ENCODE data around the gene CSGALNACT2. TPM values are rescaled to one million over a fixed set of nuclear protein-coding genes. Genes with fewer than 3 reads are reported as not detected.

The CSGALNACT2 gene
- total RNA-seq, 2 experiments from 2014 or later = 15.3 to 15.5 TPM

DNA sequence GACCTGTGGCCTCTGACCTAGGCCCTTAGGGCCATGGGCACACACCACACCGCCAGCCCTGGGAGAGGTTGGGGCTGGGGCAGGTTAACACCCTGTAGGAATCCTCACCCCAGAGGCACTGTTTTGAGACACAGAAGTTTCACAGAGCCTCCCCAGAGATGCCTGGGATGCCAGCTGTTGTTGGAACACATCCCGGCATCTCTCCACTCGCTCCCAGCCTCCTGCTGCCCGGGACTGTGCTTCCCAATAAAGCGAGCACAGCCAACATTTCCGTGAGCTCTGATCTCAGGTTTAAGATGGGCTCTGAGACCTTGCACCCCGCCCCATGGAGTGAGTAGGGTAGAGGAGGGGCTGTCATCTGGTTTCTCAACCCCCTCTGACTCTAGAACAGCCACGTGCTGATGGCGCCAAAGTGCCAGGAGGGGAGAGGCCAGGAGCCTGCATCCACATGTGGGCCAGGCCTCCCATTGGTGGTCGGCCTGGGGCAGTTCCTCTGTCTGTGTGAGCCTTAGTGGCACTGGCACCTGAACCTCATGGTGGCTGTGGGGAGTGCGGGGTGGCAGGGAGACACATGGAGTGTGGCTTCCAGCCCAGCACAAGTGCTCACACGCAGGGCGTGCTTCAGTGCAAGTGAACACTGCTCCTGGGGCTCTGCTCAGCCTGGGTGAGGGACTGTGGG lies 73.9 kb downstream of the CSGALNACT2 start:
- DNase-seq (no peak), ATAC-seq (no peak)
- Mint-ChIP-seq H3K36me3 (ENCODE audit: low read depth) (no peaks in the 10 kb centered on the region), H3K4me3 (no peak overlapping the region), H3K27me3 (no peaks in the 10 kb centered on the region), H3K4me1 (ENCODE audit: low read depth) (peaks cover 4% of the 10 kb centered on the region), H3K9me3 (no peaks in the 10 kb centered on the region), H3K27ac (no peak overlapping the region)
- intact Hi-C loops (cut with micrococcal nuclease) = no loop called here
- POLR2A ChIA-PET = no interaction called here
- TF ChIP-seq, protein P1, sequence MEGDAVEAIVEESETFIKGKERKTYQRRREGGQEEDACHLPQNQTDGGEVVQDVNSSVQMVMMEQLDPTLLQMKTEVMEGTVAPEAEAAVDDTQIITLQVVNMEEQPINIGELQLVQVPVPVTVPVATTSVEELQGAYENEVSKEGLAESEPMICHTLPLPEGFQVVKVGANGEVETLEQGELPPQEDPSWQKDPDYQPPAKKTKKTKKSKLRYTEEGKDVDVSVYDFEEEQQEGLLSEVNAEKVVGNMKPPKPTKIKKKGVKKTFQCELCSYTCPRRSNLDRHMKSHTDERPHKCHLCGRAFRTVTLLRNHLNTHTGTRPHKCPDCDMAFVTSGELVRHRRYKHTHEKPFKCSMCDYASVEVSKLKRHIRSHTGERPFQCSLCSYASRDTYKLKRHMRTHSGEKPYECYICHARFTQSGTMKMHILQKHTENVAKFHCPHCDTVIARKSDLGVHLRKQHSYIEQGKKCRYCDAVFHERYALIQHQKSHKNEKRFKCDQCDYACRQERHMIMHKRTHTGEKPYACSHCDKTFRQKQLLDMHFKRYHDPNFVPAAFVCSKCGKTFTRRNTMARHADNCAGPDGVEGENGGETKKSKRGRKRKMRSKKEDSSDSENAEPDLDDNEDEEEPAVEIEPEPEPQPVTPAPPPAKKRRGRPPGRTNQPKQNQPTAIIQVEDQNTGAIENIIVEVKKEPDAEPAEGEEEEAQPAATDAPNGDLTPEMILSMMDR (IDR thresholded peaks at IDR 0.05) = no peak
- CTCF ChIA-PET = interaction anchor here (1.3 kb wide), 1 partner anchor 7 kb away, joined by 4 read pairs; no protein-coding TSS in a partner anchor

DNA sequence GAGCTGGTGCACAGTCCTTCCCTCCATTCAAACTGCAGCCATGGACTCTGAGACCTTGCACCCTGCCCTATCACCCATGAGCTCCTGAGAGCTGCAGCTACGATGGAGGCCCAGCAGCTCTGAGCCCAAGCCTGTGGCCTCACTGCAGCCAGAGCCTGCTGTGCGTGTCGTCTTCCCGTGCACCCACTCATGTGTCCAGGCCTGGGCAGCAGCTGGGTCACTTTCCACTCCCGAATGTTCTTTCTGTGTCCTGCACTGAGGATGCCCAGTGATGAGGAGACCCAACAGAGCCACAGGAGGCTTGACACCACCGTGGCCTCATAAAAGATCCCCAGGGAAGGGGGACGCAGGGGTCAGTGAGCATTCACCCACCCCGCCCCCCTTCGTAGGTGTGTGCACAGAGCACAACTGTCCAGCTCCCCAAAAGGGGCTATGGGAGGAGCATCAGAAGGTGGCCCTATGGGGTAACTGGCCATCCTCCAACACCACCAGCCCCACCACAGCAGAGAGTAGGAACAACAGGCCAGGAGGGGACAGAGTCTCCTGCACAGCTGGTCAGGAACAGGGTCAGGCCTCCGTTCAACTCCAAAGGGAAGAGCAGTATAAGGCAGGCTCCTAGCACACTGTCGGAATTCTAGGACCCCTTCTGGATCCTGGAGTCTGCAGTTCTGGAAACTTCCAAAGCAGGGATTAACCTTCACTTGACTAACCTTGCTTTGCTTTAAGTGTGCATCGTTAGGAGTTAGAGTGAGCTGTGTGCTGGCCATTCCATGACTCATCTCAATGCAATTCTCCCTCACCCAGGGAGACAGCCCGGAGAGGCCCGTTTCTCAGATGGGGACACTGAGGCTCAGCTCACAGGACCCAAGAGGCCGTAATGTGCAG lies 76.1 kb downstream of the CSGALNACT2 start:
- no peak for ATAC-seq
- CTCF ChIA-PET = interaction anchor here (1.3 to 5.0 kb wide), 3 partner anchors 9 to 20 kb away, joined by 3 to 23 read pairs (median 3); no protein-coding TSS in a partner anchor

DNA sequence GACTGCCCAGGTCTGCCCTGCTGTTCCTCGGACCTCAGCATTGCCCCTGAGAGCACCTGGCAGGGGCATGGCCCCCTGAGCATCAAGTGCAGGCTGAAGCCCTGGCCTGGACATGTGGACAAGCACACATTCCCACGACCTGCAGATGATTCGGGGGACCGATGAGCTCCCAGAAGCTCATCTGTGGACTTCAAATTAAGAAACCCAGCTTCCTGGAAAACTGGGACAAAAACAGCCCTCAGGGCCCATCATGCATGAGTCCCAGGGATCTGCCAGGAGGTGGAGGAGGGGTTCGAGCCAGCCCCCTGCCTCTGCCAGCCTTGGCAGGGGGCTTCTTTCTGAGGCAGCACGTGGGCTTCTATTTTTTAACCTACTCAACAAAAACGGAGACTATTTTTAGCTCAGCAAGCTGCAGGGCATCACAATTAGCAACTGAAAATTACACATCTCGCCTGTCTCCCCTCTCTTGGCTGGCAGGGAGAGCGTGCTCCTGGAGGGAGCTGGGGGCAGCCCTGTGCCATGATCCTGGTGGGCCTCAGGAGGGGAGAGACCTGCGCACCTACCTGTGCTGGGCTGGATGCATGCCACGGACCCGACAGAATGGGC lies 76.8 kb downstream of the CSGALNACT2 start:
- no peak overlapping the region for H3K4me3 Mint-ChIP-seq
- ChIA-PET CTCF (interaction anchor here (5.0 kb wide), 1 partner anchor 10 kb away, joined by 23 read pairs; no protein-coding TSS in a partner anchor), POLR2A (no interaction called here)
- ATAC-seq (no peak), DNase-seq (no peak)
- TF ChIP-seq, protein P1 (IDR thresholded peaks at IDR 0.05) = no peak
- no peak overlapping the region for H3K27ac Mint-ChIP-seq
- H3K36me3 Mint-ChIP-seq (ENCODE audit: low read depth) = no peaks in the 10 kb centered on the region
- H3K27me3 Mint-ChIP-seq = no peaks in the 10 kb centered on the region
- no peaks in the 10 kb centered on the region for H3K9me3 Mint-ChIP-seq
- H3K4me1 Mint-ChIP-seq (ENCODE audit: low read depth) = peaks cover 4% of the 10 kb centered on the region
- intact Hi-C loops (cut with micrococcal nuclease) = no loop called here

More for the DNA sequence above, 76.1 kb downstream of the CSGALNACT2 start:
- no peaks in the 10 kb centered on the region for H3K27me3 Mint-ChIP-seq
- no peaks in the 10 kb centered on the region for H3K9me3 Mint-ChIP-seq
- DNase-seq = no peak
- H3K36me3 Mint-ChIP-seq (ENCODE audit: low read depth) = no peaks in the 10 kb centered on the region
- peaks cover 4% of the 10 kb centered on the region for H3K4me1 Mint-ChIP-seq (ENCODE audit: low read depth)
- TF ChIP-seq, protein P1 (IDR thresholded peaks at IDR 0.05) = no peak
- POLR2A ChIA-PET = no interaction called here
- no peak overlapping the region for H3K4me3 Mint-ChIP-seq
- H3K27ac Mint-ChIP-seq = no peak overlapping the region
- intact Hi-C loops (cut with micrococcal nuclease) = no loop called here

DNA sequence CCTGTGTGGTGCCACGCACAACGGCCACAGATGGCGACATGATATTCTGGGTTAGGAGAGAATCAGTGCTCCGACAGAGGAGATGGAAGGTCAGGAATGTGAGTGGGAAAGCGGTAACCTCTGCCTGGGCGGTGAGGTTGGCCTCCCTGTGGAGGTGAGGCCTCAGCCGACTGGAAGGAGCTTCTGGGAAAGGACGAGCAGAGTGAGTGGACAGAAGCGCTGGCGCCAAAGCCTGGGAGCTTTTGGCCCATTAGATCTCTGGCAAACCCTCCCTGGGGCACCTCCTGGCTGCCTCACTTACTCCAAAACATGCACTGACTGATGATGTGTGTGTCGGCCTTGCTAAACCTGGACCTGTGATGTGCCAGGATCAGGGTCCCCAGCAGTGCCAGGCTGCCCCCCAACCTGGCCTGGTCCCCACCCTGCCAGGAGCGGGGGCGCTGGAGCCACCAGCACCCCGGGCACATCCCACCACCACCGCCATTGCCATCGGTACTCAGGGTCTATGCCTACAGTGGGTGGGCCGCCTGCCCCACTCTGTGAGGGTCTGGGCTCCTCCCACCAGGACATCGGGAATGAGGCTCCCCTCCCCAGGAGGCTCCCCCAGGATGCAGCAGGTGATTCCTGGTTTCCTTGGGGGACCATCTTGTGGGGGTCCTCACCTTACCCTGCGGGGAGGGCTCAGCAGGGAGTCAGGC lies 77.7 kb downstream of the CSGALNACT2 start:
- no peak for DNase-seq
- TF ChIP-seq, protein P1 (IDR thresholded peaks at IDR 0.05) = no peak
- H3K36me3 Mint-ChIP-seq (ENCODE audit: low read depth) = no peaks in the 10 kb centered on the region
- intact Hi-C loops (cut with micrococcal nuclease) = no loop called here
- ATAC-seq = no peak
- ChIA-PET CTCF (interaction anchor here (5.0 kb wide), 1 partner anchor 11 kb away, joined by 23 read pairs; no protein-coding TSS in a partner anchor), POLR2A (no interaction called here)
- no peaks in the 10 kb centered on the region for H3K9me3 Mint-ChIP-seq
- H3K4me3 Mint-ChIP-seq = no peak overlapping the region
- peaks cover 2% of the 10 kb centered on the region for H3K4me1 Mint-ChIP-seq (ENCODE audit: low read depth)
- H3K27ac Mint-ChIP-seq = no peak overlapping the region
- H3K27me3 Mint-ChIP-seq = no peaks in the 10 kb centered on the region

Data from activated CD8-positive, alpha-beta T cell treated with anti-CD3 and anti-CD28 coated beads for 36 hours (primary cell).